Right renal cortex interstitium (tissue), 3 donors: ENCODE measurements around the gene FRMD8. TPM values are rescaled to one million over a fixed set of nuclear protein-coding genes. Genes with fewer than 3 reads are reported as not detected.

Source experiments
- DNase-seq, 3 donors: peaks; one replicate each; pipeline ENCODE4 v3.0.0-alpha.2; 2013; ENCODE audit warnings: low read depth in 3 of 3, low spot score in 2 of 3
- polyA plus RNA-seq, 3 donors: library from polyadenylated mRNA; unstranded; fragments of 120-200 nt; gene quantifications; one replicate each; pipeline ENCODE4 v1.2.1, GENCODE V29; 2013; ENCODE audit not compliant: insufficient read length in 3 of 3

The FRMD8 gene
- polyA plus RNA-seq, 3 donors: 15.5 to 17.8 (median 15.6) TPM

- no peak for DNase-seq
Observed at GRCh38 chr11:65432686-65433582, 46.5 kb downstream of the FRMD8 start.

- no peak for DNase-seq
Observed at GRCh38 chr11:65433657-65434056, 47.2 kb downstream of the FRMD8 start.

- no peak for DNase-seq
Observed at GRCh38 chr11:65434057-65434666, 47.7 kb downstream of the FRMD8 start.

GRCh38 chr11:65434667-65435410, 48.4 kb downstream of the FRMD8 start:
- no peak for DNase-seq

- DNase-seq: no peak
Observed at GRCh38 chr11:65435411-65435931, 49.0 kb downstream of the FRMD8 start.

GRCh38 chr11:65435981-65436411, 49.6 kb downstream of the FRMD8 start:
- DNase-seq: no peak

GRCh38 chr11:65436412-65437032, 50.1 kb downstream of the FRMD8 start:
- DNase-seq: no peak

- no peak for DNase-seq
Observed at GRCh38 chr11:65437436-65438227, 51.2 kb downstream of the FRMD8 start.

GRCh38 chr11:65438257-65439151, 52.1 kb downstream of the FRMD8 start:
- DNase-seq: no peak

- DNase-seq: no peak
Observed at GRCh38 chr11:65439331-65440181, 53.1 kb downstream of the FRMD8 start.

- DNase-seq: no peak
Observed at GRCh38 chr11:65440831-65441499, 54.5 kb downstream of the FRMD8 start.

- no peak for DNase-seq
Observed at GRCh38 chr11:65442842-65443331, 56.5 kb downstream of the FRMD8 start.

GRCh38 chr11:65444314-65445051, 58.0 kb downstream of the FRMD8 start:
- no peak for DNase-seq

GRCh38 chr11:65445101-65445603, 58.7 kb downstream of the FRMD8 start:
- DNase-seq: no peak

- DNase-seq: no peak
Observed at GRCh38 chr11:65445604-65446445, 59.4 kb downstream of the FRMD8 start.
